HG02571 (cell line): ENCODE measurements around the gene MOCS2.

Experiments
- ATAC-seq: cut with Tn5 transposase; IDR thresholded peaks from one replicate; pipeline ENCODE4 v1.9.1; 2021; ENCODE audit warnings: mild to moderate bottlenecking, moderate library complexity; ENCODE audit not compliant: unreplicated experiment

Gene MOCS2

DNA sequence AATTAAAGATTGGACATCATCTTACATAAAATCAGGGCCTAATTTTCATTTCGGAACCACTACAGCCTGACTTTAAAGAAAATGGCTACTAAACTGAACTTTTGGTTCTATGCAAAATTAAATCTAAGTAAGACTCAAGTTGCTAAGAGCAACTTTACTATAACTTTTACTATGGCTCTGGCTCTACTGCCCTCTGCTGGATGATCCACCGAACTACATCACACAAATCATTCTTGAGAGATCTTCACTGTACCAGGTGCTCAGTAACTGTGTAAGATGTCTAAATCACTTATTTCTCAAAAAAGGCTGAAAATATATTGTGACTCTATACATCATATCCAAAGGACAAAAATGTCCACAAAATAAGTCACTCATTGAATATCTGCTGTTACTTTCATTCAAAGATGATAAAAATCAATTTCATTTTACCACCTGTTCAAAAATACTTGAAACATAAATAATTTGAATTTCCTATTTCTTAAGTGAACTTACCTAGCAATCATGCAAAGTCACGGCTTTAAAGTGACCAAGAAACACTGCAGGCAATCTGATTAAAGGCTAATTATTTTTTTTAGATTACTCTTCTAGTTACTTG, 13.5 kb downstream of the MOCS2 start:
- no peak for ATAC-seq

DNA sequence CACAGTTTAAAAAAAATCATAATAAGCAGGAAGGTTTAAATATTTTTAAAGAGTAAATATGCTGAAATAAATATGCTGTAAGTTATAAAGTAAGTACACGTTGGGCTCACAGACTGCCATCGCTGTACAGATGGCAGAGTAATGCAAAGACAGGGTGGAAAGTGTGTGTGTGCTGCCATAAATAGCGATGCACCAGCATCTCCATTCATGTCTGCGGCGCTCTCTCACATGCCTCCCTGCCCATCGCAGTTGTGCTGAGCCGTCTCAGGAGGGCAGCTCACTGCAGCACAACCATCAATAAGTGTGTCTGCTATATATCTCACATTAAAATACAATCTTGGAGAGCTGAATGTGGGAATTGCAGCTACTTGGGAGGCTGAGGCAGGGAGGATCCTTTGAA, 14.3 kb downstream of the MOCS2 start:
- ATAC-seq, result no peak

DNA sequence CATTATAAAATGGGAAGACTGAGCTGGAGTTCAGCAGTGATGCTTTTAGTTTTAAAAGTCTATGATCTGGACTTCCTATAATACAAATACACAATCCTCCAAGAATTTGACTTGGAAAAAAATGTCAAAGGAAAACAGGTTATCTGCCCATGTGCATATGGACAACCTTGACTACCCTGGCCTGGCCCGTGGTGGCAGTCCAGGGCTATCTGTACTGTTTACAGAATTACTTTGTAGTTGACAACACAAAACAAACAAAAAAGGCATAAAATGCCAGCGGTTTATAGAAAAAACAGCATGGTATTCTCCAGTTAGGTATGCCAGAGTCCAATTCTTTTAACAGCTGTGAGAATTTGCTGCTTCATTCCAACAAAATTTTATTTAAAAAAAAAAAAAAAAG, 17.3 kb downstream of the MOCS2 start:
- no peak for ATAC-seq

DNA sequence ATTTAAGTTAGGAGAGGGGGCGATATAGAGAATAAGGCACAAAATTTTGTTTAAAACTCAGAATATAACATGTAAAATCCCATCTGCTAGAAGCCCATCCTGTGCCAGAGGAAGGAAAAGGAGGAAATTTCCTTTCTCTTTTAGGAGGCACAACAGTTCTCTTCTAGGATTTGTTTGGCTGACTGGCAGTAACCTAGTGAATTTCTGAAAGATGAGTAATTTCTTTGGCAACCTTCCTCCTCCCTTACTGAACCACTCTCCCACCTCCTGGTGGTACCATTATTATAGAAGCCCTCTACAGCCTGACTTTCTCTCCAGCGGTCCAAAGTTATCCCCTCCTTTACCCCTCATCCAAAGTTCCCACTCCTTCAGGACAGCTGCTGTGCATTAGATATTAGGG, 18.3 kb downstream of the MOCS2 start:
- no peak for ATAC-seq

DNA sequence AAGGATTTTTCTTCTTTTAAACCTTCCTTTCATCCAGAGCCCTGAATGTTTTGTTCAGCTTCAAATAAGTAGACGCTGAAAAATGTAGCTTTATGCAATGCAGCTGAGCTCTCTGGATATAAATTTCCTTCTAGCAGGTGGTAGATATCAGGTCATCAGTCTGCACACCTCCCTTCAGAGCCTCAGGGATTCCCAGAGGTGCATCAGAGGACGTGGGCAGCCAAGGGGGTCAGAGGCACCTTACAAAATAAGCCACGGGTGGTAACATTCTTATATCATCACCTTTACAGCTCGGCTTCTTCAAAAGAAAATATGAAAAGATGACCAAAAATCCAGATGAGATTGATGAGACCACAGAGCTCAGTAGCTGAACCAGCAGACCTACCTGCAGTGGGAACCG, 19.3 kb downstream of the MOCS2 start:
- no peak for ATAC-seq

DNA sequence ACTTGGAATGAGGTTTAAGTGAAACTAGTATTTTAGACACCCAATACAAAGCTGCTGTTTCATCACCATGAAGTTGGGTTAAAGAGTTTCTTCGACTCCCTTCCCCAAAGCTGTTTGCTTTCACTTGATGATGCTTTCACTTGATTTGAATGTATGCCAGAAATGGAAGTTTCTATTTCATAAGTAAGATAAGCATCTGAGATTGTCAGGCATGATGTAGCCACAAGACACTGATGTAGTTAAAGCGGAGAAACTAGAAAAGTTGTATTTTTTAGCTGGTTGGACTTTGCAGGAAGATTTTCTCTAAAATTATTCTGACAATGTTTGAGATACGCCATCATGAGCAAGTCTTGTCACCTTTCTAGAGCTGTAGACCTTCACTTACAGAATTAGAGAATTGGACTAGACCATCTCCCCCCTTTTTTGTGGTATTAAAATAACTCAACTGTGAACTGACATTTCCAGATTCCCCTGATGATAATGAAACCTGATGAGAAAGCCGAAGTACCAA, 20.0 kb downstream of the MOCS2 start:
- peak; percentile 62 for ATAC-seq

DNA sequence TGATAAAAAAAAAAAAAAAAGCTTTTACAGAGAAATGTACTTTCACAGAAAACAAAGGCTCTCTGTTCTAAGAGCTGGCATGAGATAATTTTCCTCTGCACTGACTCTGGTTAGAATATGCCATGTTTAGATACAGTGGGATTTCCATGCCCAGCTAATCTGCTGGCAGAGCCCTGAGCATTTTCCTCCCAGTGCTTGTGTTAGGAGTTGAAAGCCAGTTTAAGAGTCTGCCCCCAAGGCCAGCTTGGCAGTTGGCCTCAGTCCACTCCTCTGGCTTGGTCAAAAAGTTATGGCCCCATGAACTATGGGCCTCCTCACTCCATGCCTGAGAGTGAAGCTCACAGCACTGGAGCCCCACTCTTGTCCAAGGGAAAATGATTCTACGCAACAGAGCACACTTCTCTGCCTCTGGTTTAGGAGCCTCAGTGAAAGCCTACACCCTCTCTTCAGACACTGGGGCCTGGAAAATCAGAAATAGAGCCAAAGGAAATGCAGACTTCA, 21.9 kb downstream of the MOCS2 start:
- no peak for ATAC-seq

DNA sequence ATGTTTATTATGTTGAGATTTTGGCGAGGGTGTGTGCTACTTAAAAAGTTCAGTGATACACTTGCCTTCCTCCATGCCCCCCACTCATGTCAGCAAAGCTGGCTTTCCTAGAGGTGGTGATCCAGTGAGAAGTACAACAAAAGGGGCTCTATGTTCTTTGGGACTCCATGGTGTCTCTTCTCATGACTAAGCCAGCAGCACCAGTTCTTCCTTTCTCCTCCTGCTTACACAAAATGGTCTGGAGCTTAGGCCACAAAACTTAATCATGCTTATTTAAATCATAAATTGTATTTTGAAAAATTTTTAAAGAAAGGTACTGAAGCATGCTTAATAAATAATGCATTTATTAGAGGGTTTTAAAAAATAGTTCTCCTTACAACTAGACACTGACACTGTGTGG, 22.4 kb downstream of the MOCS2 start:
- ATAC-seq, result no peak

DNA sequence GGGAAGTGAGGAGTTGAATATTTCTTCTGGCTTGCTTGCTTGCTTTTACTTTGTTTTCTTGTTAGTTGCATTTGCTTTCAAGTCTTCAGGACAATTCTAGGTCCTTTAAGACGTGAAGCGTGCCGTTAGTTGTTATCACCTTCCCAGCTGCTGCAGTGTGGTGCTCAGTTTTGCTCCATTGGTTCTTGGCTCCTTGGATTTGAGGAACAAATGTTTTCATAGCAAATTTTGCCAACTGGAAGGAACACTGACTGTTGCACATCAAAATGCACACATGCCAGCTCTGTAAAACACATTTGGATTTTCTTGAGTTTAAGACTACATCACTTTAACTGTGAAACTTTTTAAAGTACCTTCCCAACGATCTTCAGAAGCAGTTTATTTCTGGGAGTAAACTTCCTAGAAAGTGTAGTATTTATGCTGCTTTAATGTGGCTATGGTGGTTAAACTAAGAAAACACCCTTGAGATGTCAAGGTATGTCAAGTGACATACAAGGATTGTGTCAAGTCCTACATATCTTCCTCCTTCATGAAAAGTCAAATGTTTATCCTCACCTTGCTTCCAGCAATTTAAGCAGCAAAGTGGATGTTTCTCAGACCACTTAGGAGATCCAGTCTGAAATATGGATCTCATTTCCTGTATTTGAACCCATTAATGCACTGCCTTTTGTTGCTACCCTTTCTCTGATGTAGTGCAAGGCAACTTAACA, 24.9 kb downstream of the MOCS2 start:
- no peak for ATAC-seq

DNA sequence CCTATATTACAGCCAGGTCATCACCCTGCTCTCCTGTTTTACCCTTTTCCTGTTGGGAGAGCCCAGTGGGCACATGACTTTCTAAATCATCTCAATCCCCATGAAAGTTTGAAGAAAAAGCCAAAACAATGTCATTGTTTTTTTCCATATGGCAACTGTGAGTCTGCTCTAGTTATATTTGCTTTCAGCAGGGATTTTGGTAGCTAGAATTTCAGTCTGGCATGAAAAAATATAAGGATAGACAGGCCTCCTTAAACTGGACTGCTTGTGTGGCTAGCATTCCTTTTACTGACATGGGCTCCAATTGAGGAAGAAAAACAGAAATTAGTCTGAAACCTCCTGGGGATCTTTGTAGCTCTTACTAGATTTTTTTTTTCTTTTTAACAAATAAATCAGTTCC, 25.6 kb downstream of the MOCS2 start:
- no peak for ATAC-seq

DNA sequence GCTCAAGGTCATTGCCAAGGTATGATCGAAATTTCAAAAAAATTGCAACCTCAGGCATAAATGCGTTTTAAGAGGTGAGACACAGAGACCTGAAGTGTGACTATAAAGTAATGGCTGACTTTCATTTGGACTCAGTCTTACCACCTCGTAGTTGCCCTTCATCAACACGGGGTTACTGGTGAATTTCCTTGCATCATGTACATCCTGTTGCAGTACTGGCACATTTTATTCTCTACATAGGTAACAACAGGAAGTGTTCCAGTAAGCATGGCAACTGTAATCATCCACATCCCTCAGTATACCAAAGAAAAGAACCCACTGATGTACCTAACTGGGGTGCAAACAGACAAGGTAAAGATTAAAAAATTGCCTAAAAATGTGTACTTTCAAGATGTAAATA, 29.3 kb downstream of the MOCS2 start:
- no peak for ATAC-seq

DNA sequence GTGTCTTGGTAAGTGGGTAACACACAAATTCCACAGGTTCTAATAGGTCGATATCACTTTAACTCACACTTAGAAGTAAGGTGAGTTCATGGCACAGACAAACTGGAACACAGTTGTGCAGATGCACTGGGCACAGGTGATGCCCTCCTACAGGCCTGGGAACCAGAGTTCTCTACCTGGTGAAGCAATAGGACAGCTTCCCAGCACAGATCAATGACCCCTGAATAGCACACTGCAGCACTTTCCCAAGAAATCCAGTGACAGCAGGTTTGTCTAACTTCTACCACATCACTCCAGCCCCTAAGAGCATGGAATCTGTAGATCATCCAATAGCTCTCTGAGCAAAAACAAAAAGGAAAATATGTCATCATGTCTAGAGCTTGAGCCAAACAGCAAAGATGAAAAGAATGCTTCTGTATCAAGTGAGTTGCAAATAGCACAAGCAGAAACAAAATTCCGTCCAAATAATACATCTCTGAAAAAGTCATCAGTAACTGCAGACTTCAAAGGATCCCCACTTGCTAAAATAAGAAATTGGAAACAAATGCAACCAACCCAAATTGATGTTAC, 33.5 kb downstream of the MOCS2 start:
- no peak for ATAC-seq

DNA sequence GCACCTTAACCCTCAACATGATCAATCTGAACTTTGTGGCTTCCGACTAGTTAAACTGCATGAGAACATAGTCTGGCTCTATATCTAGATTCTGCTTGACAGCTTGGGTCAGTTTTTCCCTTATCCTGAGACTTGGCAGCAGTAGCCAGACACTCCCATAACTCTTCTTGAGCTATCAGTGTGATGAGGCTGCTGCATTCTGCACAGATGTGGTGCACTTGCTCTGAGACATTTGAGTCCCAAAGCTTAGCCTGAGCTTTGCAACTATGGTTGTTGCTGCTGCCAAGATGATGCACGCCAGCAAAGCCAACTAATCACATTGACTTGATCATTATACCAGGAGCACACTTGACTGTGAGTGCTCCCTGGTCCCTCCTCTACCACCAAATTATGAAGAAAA, 36.2 kb downstream of the MOCS2 start:
- no peak for ATAC-seq

DNA sequence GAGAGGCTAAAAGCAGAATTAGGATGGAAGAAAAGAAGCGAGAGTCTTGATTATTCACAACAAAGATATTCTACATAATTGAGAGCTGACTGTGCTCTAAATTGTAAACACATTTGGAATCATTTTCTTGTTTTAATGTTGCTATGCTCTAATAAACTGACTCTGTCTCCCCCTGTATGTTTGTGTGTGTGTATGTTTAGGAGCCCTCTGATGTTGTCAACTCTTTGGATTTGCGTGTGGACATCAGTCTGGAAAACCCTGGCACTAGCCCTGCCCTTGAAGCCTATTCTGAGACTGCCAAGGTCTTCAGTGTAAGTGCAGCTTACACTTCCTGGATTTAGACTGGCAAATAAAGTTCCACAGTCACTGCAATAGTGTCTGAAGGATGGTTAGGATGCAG, 37.8 kb downstream of the MOCS2 start:
- ATAC-seq, result no peak

DNA sequence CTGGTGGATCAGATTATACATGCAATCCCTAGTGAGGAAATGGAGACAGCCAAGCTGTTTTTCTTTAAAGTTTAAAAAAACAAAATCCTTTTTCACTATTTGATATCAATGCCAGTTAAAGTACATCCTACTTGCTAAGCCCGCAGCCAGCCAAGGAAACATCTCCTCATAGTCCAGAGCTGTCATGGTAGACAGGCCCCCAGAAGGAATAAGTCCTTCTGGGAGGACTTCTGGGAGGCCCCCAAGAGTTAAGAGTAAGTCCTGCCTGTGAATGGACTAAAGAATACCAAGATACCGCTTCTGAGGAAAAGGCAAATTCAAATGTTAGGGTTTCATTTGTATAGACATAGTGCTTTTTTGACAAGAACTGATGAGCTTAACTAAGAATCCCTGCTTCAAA, 38.3 kb downstream of the MOCS2 start:
- ATAC-seq, result no peak

DNA sequence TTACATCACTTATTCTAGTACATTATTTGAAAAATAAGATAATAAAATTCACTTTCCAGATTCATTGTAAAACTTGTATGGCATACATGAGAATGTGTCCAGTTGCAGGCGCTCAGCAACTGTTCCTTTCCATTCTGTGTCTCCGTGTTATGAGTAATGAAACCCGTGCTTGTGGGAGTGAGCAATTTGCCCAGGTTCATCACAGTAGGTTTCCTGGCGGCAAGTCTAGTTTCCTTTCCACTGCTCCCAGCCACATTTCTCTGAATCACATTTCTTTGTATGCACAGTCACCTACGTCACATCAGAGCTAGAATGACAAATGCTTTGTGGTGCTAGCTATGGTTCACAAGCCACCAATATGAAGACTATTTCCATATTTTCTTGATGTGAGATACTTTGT, 39.9 kb downstream of the MOCS2 start:
- no peak for ATAC-seq

DNA sequence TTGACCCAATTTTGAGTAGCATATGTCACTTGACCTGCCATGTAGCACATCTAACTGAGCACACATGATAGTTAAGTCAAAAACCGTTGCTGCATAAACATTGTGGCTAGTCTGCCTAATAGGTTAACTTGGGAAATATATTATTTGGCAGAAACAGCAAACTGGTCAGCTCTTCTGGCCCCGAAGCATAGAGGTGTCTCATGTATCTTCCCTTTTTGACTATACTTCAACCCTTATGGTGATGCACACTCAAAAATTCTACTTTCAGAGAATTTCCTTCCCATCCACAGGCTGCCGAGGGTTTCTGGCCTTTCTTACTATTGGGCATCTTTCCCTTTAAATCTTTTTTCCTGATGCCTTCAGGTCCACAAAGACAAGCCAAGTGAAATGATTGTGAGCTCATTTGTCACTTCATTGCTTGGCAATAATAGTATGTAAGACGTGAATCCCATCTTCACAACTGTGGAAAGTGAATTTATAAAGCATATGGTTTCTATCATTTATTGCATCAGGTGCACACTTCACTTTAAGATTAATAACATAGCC, 41.2 kb downstream of the MOCS2 start:
- no peak for ATAC-seq

DNA sequence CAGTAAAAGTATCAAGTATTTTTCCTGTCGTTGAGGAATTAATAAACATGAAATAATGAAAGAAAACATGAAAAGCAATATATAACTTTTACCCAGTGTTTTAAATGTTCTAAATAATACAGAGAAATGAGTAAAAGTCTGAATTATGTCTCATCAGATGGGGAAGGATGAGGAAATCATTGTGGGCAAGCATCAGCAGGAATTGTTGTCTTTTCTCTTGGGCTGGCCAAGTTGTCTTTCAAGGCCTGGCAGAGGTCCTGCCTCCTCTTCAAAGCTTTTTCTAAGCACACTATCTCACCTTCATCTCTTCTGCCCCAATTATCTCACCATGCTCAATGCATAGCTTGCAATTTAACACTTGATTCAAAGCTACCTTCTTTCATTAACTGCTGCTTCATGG, 41.9 kb downstream of the MOCS2 start:
- no peak for ATAC-seq

DNA sequence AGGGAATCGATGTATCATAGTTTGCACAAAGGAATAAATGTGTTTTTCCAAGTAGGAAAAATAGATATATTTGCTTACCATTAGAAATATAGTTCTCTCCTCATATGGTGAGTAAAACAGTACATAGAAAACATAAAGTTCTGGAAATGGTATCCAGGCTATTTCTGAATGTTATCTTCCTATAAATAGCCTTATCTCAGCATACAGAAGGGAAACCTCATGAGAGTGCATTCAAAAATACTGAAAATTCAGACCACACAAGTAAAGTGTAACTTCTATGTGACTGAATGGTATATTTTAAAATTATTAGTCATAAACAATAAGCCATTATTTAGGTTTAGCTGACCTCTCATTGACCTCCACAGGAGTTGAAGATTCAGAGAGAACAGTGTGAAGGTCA, 43.5 kb downstream of the MOCS2 start:
- no peak for ATAC-seq

DNA sequence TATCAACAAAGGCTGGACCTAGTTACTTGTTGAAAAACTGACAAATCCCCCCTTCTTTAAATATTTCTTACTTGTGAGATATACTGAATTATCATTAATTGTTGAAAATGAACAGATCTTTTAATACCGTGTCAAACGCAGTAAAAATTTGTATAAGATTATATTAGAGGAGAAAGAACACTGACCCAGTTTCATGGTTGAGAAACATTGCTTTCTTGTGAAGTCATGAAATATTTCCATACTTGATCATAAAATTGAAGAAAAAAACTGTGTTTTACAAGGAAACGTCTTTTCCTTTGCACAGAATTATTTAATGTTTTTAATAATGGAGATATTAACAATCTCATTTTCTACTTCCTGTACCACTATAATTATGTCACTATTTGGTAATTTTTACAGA, 45.8 kb downstream of the MOCS2 start:
- no peak for ATAC-seq

DNA sequence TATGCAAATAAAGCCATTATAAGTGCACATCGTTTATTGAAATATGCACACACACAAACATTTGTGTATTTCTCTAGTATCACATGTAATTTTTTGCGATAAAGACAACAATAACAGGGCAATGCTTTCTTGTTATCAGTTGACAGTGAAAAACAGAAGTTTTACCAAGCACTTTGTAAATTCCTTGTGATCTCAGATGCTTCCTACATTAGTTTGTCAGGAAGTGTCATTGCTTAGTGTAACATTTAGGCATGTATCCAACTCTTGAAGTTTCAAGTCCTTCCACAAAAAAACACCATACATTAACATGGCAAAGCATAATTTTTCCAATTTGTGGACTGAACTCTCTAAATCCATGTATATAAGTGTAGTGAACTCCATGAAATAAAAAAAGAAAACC, 46.4 kb downstream of the MOCS2 start:
- ATAC-seq, result no peak

DNA sequence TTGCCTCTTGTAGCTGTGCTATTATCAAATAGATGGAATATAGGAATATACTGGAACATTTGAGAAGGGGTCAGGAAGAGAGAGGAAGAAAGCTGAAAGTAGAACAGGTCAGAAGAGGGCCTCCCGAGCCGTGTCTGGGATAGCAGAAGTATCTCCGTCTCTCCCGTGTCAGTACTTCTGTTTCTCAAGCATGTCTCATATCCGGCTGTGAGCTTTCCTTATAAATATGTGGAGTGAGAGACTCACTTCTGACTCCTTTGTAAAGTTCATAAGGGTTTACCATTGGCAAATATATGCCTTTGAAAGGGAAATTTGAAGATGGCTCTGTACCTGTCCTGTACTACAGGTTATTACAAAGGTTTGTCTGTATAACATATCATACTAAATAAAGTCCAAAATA, 50.3 kb downstream of the MOCS2 start:
- no peak for ATAC-seq
